Activated T-cell treated with anti-CD3 and anti-CD28 coated beads, Interleukin-2, amount 50 U/mL, for 4 hours (primary cell): Measurements from ENCODE around the gene CLCN2. TPM values are rescaled to one million over a fixed set of nuclear protein-coding genes. Genes with fewer than 3 reads are reported as not detected.

Experiments
- ATAC-seq, 2 donors: fragments of 200-7000 bp; cut with Tn5 transposase; one replicate each; pipeline ENCODE4 v1.10.0; 2021
- DNase-seq: peaks from one replicate; pipeline ENCODE4 v3.0.0-alpha.2; 2020
- H3K27me3 Mint-ChIP-seq: one replicate; pipeline ENCODE4 v1.8.0; 2021; ENCODE audit warnings: low read depth, mixed read lengths
- H3K36me3 Mint-ChIP-seq: one replicate; pipeline ENCODE4 v1.8.0; 2022; ENCODE audit warnings: mixed read lengths; ENCODE audit not compliant: insufficient read depth
- H3K4me1 Mint-ChIP-seq: one replicate; pipeline ENCODE4 v1.8.0; 2021; ENCODE audit warnings: low read depth, mixed read lengths
- H3K4me3 Mint-ChIP-seq: one replicate; pipeline ENCODE4 v1.8.0; 2021; ENCODE audit warnings: mild to moderate bottlenecking, moderate library complexity, mixed read lengths
- H3K9me3 Mint-ChIP-seq: one replicate; pipeline ENCODE4 v1.8.0; 2021; ENCODE audit warnings: mixed read lengths
- total RNA-seq, 3 donors: library from RNA; stranded (reverse); gene quantifications; one replicate each; pipeline ENCODE4 v1.2.1, GENCODE V29; 2021

The CLCN2 gene
- total RNA-seq, 3 donors from 2014 or later: 4.5 to 5.2 (median 5.0) TPM

DNA sequence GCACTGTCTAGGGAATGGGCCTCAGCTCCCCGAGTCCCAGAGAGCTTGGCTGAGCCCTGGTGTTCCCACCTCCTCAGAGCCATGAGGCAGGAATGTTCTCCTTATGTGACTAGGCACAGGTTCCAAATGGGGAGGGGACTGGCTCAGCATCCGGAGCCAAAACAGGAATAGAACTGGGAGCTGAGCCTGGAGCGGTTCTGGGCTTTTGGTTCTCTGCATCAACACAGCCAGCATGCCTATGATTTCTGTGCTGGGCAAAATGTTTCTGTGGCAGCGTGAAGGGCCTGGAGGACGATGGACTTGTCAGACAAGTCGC is 24.0 kb downstream of the CLCN2 start, which contains the start of gene FAM131A:
Gene FAM131A (plus strand): TSS at position 202 of the 316 bp plus-strand sequence. CDS start 31 bp downstream, at position 233.
- ATAC-seq (no peak), DNase-seq (no peak)
- Mint-ChIP-seq H3K4me1 (peaks cover 56% of the 10 kb centered on the region), H3K36me3 (peaks cover 31% of the 10 kb centered on the region), H3K4me3 (peak within 1 kb of the TSS; percentile 89), H3K27me3 (no peaks in the 10 kb centered on the region), H3K9me3 (no peaks in the 10 kb centered on the region)

DNA sequence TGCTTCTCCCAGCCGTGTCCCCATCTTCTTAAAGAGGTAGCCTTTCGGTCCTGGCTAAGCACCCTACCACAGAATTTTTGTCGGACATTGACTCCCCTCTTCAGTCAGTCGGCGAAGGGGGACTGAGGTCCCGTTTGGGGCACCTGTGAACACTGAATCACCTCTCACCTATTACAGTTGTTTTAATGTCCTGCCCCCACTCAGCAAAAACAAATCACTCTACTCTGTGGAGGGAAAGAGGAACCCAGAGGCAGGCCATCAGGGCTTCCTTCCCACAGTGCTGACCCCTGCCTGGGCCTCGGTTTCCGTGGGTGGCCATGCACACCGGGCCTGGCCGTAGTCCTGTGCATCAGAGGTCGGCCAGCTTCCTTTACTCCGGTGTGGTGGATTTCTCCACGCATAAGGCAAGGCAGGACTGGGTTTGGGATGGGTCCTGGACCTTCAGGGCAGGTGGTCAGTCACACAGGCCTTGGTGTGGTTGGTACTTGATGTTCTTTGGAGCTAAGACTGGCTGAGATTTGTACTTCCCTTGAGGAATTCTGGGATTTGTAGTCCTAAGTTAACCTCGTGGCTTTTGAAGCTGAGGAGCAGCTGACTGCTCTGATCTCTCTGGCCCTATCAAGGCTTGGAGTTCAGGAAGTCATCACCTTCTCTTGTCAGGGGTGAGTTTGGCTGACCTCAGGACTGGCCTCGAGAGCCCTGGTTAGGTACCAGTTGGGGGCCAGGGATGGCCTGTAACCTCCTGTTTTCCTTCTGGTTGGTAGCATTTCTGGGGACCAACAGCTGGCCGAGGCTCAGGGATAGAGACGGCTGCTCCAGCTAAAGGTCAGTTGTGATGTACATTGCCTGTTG is 24.6 kb downstream of the CLCN2 start:
- DNase-seq (no peak), ATAC-seq (peak in 1 of 2 donors; percentile 2)
- Mint-ChIP-seq H3K27me3 (no peaks in the 10 kb centered on the region), H3K4me1 (peaks cover 57% of the 10 kb centered on the region), H3K9me3 (no peaks in the 10 kb centered on the region), H3K4me3 (peak overlapping the region; percentile 89), H3K36me3 (peaks cover 35% of the 10 kb centered on the region)

DNA sequence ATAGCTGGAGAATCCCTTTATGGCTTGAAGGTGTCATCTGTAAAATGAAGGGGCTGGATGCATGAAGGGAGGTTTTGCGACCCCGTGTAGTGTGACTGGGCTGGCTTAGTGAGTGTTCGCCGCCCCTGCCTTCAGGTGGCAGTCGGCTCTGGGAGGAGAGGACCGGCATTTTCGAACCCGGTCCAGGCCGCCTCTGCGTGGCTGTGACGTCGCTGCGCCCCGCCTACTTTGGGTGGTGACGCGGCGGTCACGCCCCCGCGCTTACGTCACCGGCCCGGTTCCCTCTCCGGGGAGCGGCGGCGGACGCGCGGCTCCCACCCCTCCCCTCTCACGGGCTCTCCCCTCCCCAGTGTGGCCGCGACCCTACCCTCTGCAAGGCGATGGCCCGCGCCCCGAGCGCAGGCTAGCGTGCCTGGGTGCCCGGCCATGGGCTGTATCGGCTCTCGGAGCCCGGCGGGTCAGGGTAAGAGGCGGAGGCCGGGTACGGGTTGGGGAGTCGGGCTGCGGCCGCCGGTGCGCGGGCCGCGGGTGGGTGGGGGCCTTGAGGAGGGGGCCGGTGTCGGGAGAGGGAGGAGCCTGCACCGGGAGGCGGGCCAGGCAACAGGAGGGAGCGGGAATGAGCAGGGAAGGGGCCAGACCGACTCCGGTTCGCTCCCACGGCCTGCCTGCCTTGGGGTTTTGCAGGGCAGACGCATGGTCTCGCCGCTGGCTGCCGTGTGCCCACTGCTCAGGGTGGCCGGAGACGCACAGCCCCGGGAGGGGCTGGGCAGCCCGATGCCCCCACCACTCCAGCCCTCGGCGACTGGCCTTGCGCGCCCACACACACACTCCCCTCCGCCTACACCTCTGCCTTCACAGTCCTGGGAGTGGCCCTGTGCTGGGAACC is 25.5 kb downstream of the CLCN2 start:
- Mint-ChIP-seq H3K4me1 (peaks cover 57% of the 10 kb centered on the region), H3K36me3 (peaks cover 39% of the 10 kb centered on the region), H3K27me3 (no peaks in the 10 kb centered on the region), H3K9me3 (no peaks in the 10 kb centered on the region), H3K4me3 (peak overlapping the region; percentile 89)
- peak; percentile 59 for ATAC-seq
- DNase-seq: peak; percentile 90

DNA sequence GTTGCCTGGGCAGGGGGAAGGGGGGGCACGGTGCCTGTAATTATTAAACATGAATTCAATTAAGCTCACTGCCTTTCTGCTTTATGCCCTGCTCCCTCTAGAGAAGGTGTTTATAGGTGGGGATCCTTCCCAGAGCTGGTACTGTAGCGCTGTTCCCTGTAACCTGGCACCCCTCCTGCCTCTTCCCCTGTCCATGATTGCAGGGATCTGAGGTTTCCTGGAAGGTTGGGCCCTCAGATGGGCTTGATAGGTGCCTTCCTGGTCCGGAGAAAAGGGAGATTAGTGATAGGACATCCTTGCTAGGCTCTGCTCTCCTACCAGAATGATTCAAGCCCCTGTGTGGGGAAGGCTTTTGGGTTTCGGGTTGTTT is 26.1 kb downstream of the CLCN2 start:
- H3K9me3 Mint-ChIP-seq: no peaks in the 10 kb centered on the region
- no peak for DNase-seq
- ATAC-seq: no peak
- peaks cover 54% of the 10 kb centered on the region for H3K4me1 Mint-ChIP-seq
- peak overlapping the region; percentile 89 for H3K4me3 Mint-ChIP-seq
- H3K36me3 Mint-ChIP-seq: peaks cover 38% of the 10 kb centered on the region
- no peaks in the 10 kb centered on the region for H3K27me3 Mint-ChIP-seq

DNA sequence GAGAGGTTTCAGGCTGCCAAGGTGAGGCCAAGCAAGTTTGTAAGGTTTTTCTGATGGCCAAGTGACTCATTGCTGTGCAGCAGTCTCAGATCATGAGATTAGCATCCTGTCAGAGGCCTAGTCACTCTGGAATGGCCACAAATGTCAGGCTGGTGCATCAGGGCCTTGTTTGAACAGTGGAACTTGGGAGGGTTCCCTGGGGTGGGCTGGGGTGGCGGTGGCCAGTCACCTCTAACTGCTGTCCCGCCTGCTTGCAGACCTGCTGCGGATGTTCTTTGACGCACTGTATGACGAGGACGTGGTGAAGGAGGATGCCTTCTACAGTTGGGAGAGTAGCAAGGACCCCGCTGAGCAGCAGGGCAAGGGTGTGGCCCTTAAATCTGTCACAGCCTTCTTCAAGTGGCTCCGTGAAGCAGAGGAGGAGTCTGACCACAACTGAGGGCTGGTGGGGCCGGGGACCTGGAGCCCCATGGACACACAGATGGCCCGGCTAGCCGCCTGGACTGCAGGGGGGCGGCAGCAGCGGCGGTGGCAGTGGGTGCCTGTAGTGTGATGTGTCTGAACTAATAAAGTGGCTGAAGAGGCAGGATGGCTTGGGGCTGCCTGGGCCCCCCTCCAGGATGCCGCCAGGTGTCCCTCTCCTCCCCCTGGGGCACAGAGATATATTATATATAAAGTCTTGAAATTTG is 26.8 kb downstream of the CLCN2 start:
- Mint-ChIP-seq H3K9me3 (no peaks in the 10 kb centered on the region), H3K4me3 (peak overlapping the region; percentile 56), H3K4me1 (peaks cover 54% of the 10 kb centered on the region), H3K27me3 (no peaks in the 10 kb centered on the region), H3K36me3 (peaks cover 42% of the 10 kb centered on the region)
- ATAC-seq: peak; percentile 69 to 71
- peak; percentile 35 for DNase-seq

- ATAC-seq (no peak), DNase-seq (no peak)
- H3K36me3 Mint-ChIP-seq: peaks cover 52% of the 10 kb centered on the region
- H3K9me3 Mint-ChIP-seq: no peaks in the 10 kb centered on the region
- H3K4me3 Mint-ChIP-seq: no peak overlapping the region
- peaks cover 52% of the 10 kb centered on the region for H3K4me1 Mint-ChIP-seq
- H3K27me3 Mint-ChIP-seq: no peaks in the 10 kb centered on the region
Observed at GRCh38 chr3:184333700-184334099, 27.7 kb downstream of the CLCN2 start.

- Mint-ChIP-seq H3K36me3 (peaks cover 57% of the 10 kb centered on the region), H3K4me3 (no peak overlapping the region), H3K4me1 (peaks cover 51% of the 10 kb centered on the region), H3K27me3 (no peaks in the 10 kb centered on the region), H3K9me3 (no peaks in the 10 kb centered on the region)
- ATAC-seq: no peak
- DNase-seq: no peak
Observed at GRCh38 chr3:184333190-184333589, 28.2 kb downstream of the CLCN2 start.

GRCh38 chr3:184332370-184333090 is 28.9 kb downstream of the CLCN2 start:
- ATAC-seq (no peak), DNase-seq (no peak)
- Mint-ChIP-seq H3K27me3 (no peaks in the 10 kb centered on the region), H3K4me3 (no peak overlapping the region), H3K9me3 (no peaks in the 10 kb centered on the region), H3K4me1 (peaks cover 44% of the 10 kb centered on the region), H3K36me3 (peaks cover 63% of the 10 kb centered on the region)

DNA sequence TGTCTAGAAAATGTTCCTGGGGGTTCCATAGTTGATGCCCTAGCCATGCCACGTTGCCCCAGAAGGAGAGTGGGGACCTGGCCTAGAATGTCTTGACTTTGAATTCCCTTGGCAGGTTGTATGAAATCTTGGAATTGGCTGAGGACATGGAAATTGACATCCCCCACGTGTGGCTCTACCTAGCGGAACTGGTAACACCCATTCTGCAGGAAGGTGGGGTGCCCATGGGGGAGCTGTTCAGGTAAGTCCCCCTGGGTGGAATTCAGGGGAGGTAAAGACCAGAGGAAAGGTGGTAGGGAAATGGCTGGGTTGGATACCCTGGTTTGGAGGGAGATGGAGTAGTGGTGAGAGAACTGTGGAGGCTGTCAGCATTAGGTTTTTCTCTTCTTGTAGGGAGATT is 32.9 kb downstream of the CLCN2 start:
- Mint-ChIP-seq H3K4me1 (peaks cover 28% of the 10 kb centered on the region), H3K36me3 (peaks cover 85% of the 10 kb centered on the region), H3K9me3 (no peaks in the 10 kb centered on the region), H3K27me3 (no peaks in the 10 kb centered on the region), H3K4me3 (no peak overlapping the region)
- DNase-seq (no peak), ATAC-seq (no peak)

- no peaks in the 10 kb centered on the region for H3K9me3 Mint-ChIP-seq
- H3K4me3 Mint-ChIP-seq: no peak overlapping the region
- H3K36me3 Mint-ChIP-seq: peaks cover 79% of the 10 kb centered on the region
- peaks cover 15% of the 10 kb centered on the region for H3K4me1 Mint-ChIP-seq
- H3K27me3 Mint-ChIP-seq: no peaks in the 10 kb centered on the region
- DNase-seq: no peak
- ATAC-seq: no peak
Observed at GRCh38 chr3:184327171-184327570, 34.2 kb downstream of the CLCN2 start.

GRCh38 chr3:184325715-184326369 is 35.6 kb downstream of the CLCN2 start:
- DNase-seq (peak; percentile 39), ATAC-seq (peak; percentile 82 to 91)
- peaks cover 79% of the 10 kb centered on the region for H3K36me3 Mint-ChIP-seq
- no peaks in the 10 kb centered on the region for H3K27me3 Mint-ChIP-seq
- no peaks in the 10 kb centered on the region for H3K9me3 Mint-ChIP-seq
- H3K4me3 Mint-ChIP-seq: no peak overlapping the region
- peaks cover 15% of the 10 kb centered on the region for H3K4me1 Mint-ChIP-seq

GRCh38 chr3:184325269-184325668 is 36.1 kb downstream of the CLCN2 start:
- H3K36me3 Mint-ChIP-seq: peaks cover 79% of the 10 kb centered on the region
- DNase-seq (no peak), ATAC-seq (no peak)
- H3K4me1 Mint-ChIP-seq: peaks cover 15% of the 10 kb centered on the region
- no peak overlapping the region for H3K4me3 Mint-ChIP-seq
- no peaks in the 10 kb centered on the region for H3K27me3 Mint-ChIP-seq
- no peaks in the 10 kb centered on the region for H3K9me3 Mint-ChIP-seq

- Mint-ChIP-seq H3K9me3 (no peaks in the 10 kb centered on the region), H3K27me3 (no peaks in the 10 kb centered on the region), H3K4me1 (peaks cover 24% of the 10 kb centered on the region), H3K4me3 (no peak overlapping the region), H3K36me3 (peaks cover 71% of the 10 kb centered on the region)
- ATAC-seq (no peak), DNase-seq (no peak)
Observed at GRCh38 chr3:184323696-184324095, 37.7 kb downstream of the CLCN2 start.
